H9 (cell line): Measurements from ENCODE around the gene B4GAT1. TPM values are rescaled to one million over a fixed set of nuclear protein-coding genes. Genes with fewer than 3 reads are reported as not detected.

Experiments
- DNase-seq: peaks from one replicate; pipeline ENCODE4 v3.0.0-alpha.2; 2017
- H2AFZ ChIP-seq: one replicate; pipeline ENCODE4 v1.6.1; 2013; ENCODE audit warnings: mild to moderate bottlenecking, low read length, control low read depth, moderate library complexity
- H2AK5ac ChIP-seq: 2 replicates; pipeline ENCODE4 v1.6.1; 2013; ENCODE audit warnings: low read length, control low read depth, mixed read lengths; ENCODE audit not compliant: insufficient read length
- H2BK120ac ChIP-seq: one replicate; pipeline ENCODE4 v1.6.1; 2013; ENCODE audit warnings: low read depth, mild to moderate bottlenecking, low read length, control low read depth, inconsistent platforms; ENCODE audit not compliant: poor library complexity, severe bottlenecking
- H2BK12ac ChIP-seq: 2 replicates; pipeline ENCODE4 v1.6.1; 2013; ENCODE audit warnings: low read length, control low read depth, mixed read lengths, low read depth; ENCODE audit not compliant: insufficient read length
- H2BK15ac ChIP-seq: 2 replicates; pipeline ENCODE4 v1.6.1; 2013; ENCODE audit warnings: low read depth, low read length, control low read depth
- H2BK20ac ChIP-seq: one replicate; pipeline ENCODE4 v1.6.1; 2013; ENCODE audit warnings: low read depth, mild to moderate bottlenecking, low read length, control low read depth, inconsistent platforms; ENCODE audit not compliant: poor library complexity, severe bottlenecking
- H2BK5ac ChIP-seq: 2 replicates; pipeline ENCODE4 v1.6.1; 2013; ENCODE audit warnings: low read length, control low read depth, mixed read lengths; ENCODE audit not compliant: insufficient read length
- H3K14ac ChIP-seq: 2 replicates; pipeline ENCODE4 v1.6.1; 2013; ENCODE audit warnings: low read length, control low read depth; ENCODE audit not compliant: insufficient read depth
- H3K18ac ChIP-seq: 2 replicates; pipeline ENCODE4 v1.6.1; 2013; ENCODE audit warnings: low read depth, mild to moderate bottlenecking, mixed read lengths, low read length, control low read depth; ENCODE audit not compliant: insufficient read length
- H3K23ac ChIP-seq: 2 replicates; pipeline ENCODE4 v1.6.1; 2013; ENCODE audit warnings: low read length, control low read depth, mixed read lengths, low read depth; ENCODE audit not compliant: insufficient read length
- H3K23me2 ChIP-seq: 2 replicates; pipeline ENCODE4 v1.6.1; 2013; ENCODE audit warnings: low read depth, mild to moderate bottlenecking, mixed read lengths, low read length, control low read depth; ENCODE audit not compliant: insufficient read length, poor library complexity, severe bottlenecking
- H3K27ac ChIP-seq: 2 replicates; pipeline ENCODE4 v1.5.1; 2013; ENCODE audit warnings: low read length, control low read depth, mixed read lengths, low read depth; ENCODE audit not compliant: insufficient read length
- H3K27me3 ChIP-seq: 2 replicates; pipeline ENCODE4 v1.6.1; 2013; ENCODE audit warnings: low read length, control low read depth, inconsistent platforms; ENCODE audit not compliant: insufficient read depth
- H3K4ac ChIP-seq: 2 replicates; pipeline ENCODE4 v1.6.1; 2013; ENCODE audit warnings: low read depth, mild to moderate bottlenecking, control low read depth, inconsistent platforms, low read length, moderate library complexity
- H3K4me1 ChIP-seq: 2 replicates; pipeline ENCODE4 v1.6.1; 2013; ENCODE audit warnings: low read length, control low read depth, inconsistent platforms; ENCODE audit not compliant: insufficient read depth
- H3K4me2 ChIP-seq: 2 replicates; pipeline ENCODE4 v1.6.1; 2013; ENCODE audit warnings: low read length, control low read depth, mixed read lengths; ENCODE audit not compliant: insufficient read length, insufficient read depth
- H3K56ac ChIP-seq: 2 replicates; pipeline ENCODE4 v1.6.1; 2013; ENCODE audit warnings: low read depth, mild to moderate bottlenecking, mixed read lengths, low read length, control low read depth; ENCODE audit not compliant: insufficient read length
- H3K79me1 ChIP-seq: 2 replicates; pipeline ENCODE4 v1.6.1; 2013; ENCODE audit warnings: low read depth, mild to moderate bottlenecking, moderate library complexity, low read length, control low read depth, inconsistent platforms; ENCODE audit not compliant: insufficient read depth, poor library complexity, severe bottlenecking
- H3K79me2 ChIP-seq: 2 replicates; pipeline ENCODE4 v1.6.1; 2013; ENCODE audit warnings: low read length, control low read depth, inconsistent platforms; ENCODE audit not compliant: insufficient read depth
- H3K9ac ChIP-seq: 2 replicates; pipeline ENCODE4 v1.6.1; 2013; ENCODE audit warnings: low read length, control low read depth, mixed read lengths; ENCODE audit not compliant: insufficient read length; ENCODE audit errors: extremely low read depth
- H3K9me3 ChIP-seq: one replicate; pipeline ENCODE4 v1.6.1; 2013; ENCODE audit warnings: low read depth, low read length, inconsistent platforms; ENCODE audit not compliant: control insufficient read depth
- H3T11ph ChIP-seq: one replicate; pipeline ENCODE4 v1.6.1; 2013; ENCODE audit warnings: mild to moderate bottlenecking, low read length, control low read depth, inconsistent platforms
- H4K20me1 ChIP-seq: one replicate; pipeline ENCODE4 v1.6.1; 2013; ENCODE audit not compliant: control insufficient read depth, insufficient read length, insufficient read depth
- H4K5ac ChIP-seq: 2 replicates; pipeline ENCODE4 v1.6.1; 2013; ENCODE audit warnings: low read depth, mild to moderate bottlenecking, mixed read lengths, low read length, control low read depth; ENCODE audit not compliant: insufficient read length
- H4K8ac ChIP-seq: replicated peaks from 2 replicates; pipeline ENCODE4 v1.6.1; 2013; ENCODE audit warnings: low read length, control low read depth, mixed read lengths, low read depth; ENCODE audit not compliant: insufficient read length
- H4K91ac ChIP-seq: 2 replicates; pipeline ENCODE4 v1.6.1; 2013; ENCODE audit warnings: low read depth, mild to moderate bottlenecking, moderate library complexity, mixed read lengths, low read length, control low read depth; ENCODE audit not compliant: insufficient read length
- H3K27ac Mint-ChIP-seq, 3 experiments: 2 replicates in 2 of 3; 3 replicates in 1 of 3; pipeline ENCODE4 v1.8.0; 2020 to 2021; ENCODE audit warnings: mixed read lengths in 3 of 3, mild to moderate bottlenecking in 1 of 3, moderate library complexity in 1 of 3
- H3K27me3 Mint-ChIP-seq: 2 replicates; pipeline ENCODE4 v1.8.0; 2021; ENCODE audit warnings: low read depth, mild to moderate bottlenecking, moderate library complexity, mixed read lengths
- H3K36me3 Mint-ChIP-seq, 3 experiments: 2 replicates in 2 of 3; 3 replicates in 1 of 3; pipeline ENCODE4 v1.8.0; 2020 to 2021; ENCODE audit warnings: low read depth in 3 of 3, mixed read lengths in 3 of 3; ENCODE audit not compliant: insufficient read depth in 1 of 3
- H3K4me1 Mint-ChIP-seq, 2 experiments: 2 replicates each; pipeline ENCODE4 v1.8.0; 2020; ENCODE audit warnings: mixed read lengths in 2 of 2
- H3K4me3 Mint-ChIP-seq, 2 experiments: 2 replicates in 1 of 2; 3 replicates in 1 of 2; pipeline ENCODE4 v1.8.0; 2020 to 2021; ENCODE audit warnings: mild to moderate bottlenecking in 2 of 2, mixed read lengths in 2 of 2, moderate library complexity in 1 of 2
- H3K9me3 Mint-ChIP-seq, 2 experiments: 2 replicates in 1 of 2; 3 replicates in 1 of 2; pipeline ENCODE4 v1.8.0; 2020; ENCODE audit warnings: mild to moderate bottlenecking in 2 of 2, mixed read lengths in 2 of 2, moderate library complexity in 1 of 2
- WGBS: extraction: QIAGEN DNeasy Blood & Tissue Kit; methylation state at CpG from one replicate; pipeline ENCODE4 v1.1.7; 2013; ENCODE audit warnings: missing lambda C conversion rate, low lambda C conversion rate, mixed read lengths; ENCODE audit not compliant: insufficient read length; ENCODE audit errors: extremely low coverage; 5-methylcytosine and 5-hydroxymethylcytosine counted together
- total RNA-seq: library from RNA; stranded (reverse); gene quantifications from 2 replicates; pipeline ENCODE4 v1.2.1, GENCODE V29; 2021
- TF ChIP-seq, protein P1 (sequence below): fragments of 200-600 bp; sonication (generic); conservative IDR thresholded peaks from 3 replicates; pipeline ENCODE4 v1.8.0; 2021; ENCODE audit warnings: antibody characterized with exemption, mild to moderate bottlenecking

B4GAT1 gene
- total RNA-seq, 1 experiment from 2014 or later: 24.3 TPM

DNA sequence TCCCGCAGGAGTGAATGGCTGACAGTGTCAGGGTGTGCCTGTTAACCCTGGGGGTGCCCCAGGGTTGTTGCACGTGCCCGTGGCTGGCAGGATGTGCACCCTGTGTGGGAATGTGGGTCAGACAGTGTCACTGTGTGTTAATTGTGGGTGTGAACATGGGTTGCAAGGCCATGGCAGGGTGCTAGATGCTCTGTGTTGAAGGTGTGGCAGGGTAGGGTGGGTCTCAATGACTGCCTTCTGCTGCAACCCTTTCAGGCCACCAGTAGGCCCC is 19.5 kb downstream of the B4GAT1 start:
- H3K4me2 ChIP-seq: no peak overlapping the region
- no peaks in the 10 kb centered on the region for H3K27me3 ChIP-seq
- no peak overlapping the region for H2AK5ac ChIP-seq
- Mint-ChIP-seq H3K27me3 (peaks cover 10% of the 10 kb centered on the region), H3K27ac (no peak overlapping the region), H3K36me3 (peaks cover 0 to 5% (median 0%) of the 10 kb centered on the region in 3 experiments; a peak in 3 of 7 replicates), H3K4me1 (peaks cover 9 to 18% of the 10 kb centered on the region in 2 experiments), H3K4me3 (no peak overlapping the region), H3K9me3 (no peaks in the 10 kb centered on the region)
- H3K9ac ChIP-seq: no peak overlapping the region
- no peaks in the 10 kb centered on the region for H3K79me1 ChIP-seq
- H2BK15ac ChIP-seq: no peak overlapping the region
- H3T11ph ChIP-seq: no peak overlapping the region
- no peaks in the 10 kb centered on the region for H3K79me2 ChIP-seq
- TF ChIP-seq, protein P1, sequence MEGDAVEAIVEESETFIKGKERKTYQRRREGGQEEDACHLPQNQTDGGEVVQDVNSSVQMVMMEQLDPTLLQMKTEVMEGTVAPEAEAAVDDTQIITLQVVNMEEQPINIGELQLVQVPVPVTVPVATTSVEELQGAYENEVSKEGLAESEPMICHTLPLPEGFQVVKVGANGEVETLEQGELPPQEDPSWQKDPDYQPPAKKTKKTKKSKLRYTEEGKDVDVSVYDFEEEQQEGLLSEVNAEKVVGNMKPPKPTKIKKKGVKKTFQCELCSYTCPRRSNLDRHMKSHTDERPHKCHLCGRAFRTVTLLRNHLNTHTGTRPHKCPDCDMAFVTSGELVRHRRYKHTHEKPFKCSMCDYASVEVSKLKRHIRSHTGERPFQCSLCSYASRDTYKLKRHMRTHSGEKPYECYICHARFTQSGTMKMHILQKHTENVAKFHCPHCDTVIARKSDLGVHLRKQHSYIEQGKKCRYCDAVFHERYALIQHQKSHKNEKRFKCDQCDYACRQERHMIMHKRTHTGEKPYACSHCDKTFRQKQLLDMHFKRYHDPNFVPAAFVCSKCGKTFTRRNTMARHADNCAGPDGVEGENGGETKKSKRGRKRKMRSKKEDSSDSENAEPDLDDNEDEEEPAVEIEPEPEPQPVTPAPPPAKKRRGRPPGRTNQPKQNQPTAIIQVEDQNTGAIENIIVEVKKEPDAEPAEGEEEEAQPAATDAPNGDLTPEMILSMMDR: no peak
- H3K14ac ChIP-seq: no peak overlapping the region
- no peaks in the 10 kb centered on the region for H3K23me2 ChIP-seq
- no peaks in the 10 kb centered on the region for H4K20me1 ChIP-seq
- no peak for DNase-seq
- H2BK20ac ChIP-seq: no peak overlapping the region
- no peak overlapping the region for H3K18ac ChIP-seq
- no peak overlapping the region for H3K56ac ChIP-seq
- H3K4ac ChIP-seq: no peak overlapping the region
- no peak overlapping the region for H3K23ac ChIP-seq
- no peak overlapping the region for H2BK120ac ChIP-seq
- H4K8ac ChIP-seq: no peak overlapping the region
- no peak overlapping the region for H4K5ac ChIP-seq
- H2BK12ac ChIP-seq: no peak overlapping the region
- no peak overlapping the region for H3K27ac ChIP-seq
- no peak overlapping the region for H2BK5ac ChIP-seq
- H4K91ac ChIP-seq: no peak overlapping the region
- H2AFZ ChIP-seq: no peak overlapping the region
- 0 out of 2 replicates have a peak, but pooled peaks cover 3% of the 10 kb centered on the region for H3K4me1 ChIP-seq
- WGBS: no CpG with 5 or more reads among the region's 3 CpGs
- H3K9me3 ChIP-seq: no peaks in the 10 kb centered on the region
